Activated T-cell treated with anti-CD3 and anti-CD28 coated beads, Interleukin-2, amount 50 U/mL, for 4 hours (primary cell): ENCODE measurements around the gene IPCEF1. TPM values are rescaled to one million over a fixed set of nuclear protein-coding genes. Genes with fewer than 3 reads are reported as not detected.

Experiments
- ATAC-seq, 2 donors: fragments of 200-7000 bp; cut with Tn5 transposase; one replicate each; pipeline ENCODE4 v1.10.0; 2021
- DNase-seq: peaks from one replicate; pipeline ENCODE4 v3.0.0-alpha.2; 2020
- H3K27me3 Mint-ChIP-seq: one replicate; pipeline ENCODE4 v1.8.0; 2021; ENCODE audit warnings: low read depth, mixed read lengths
- H3K36me3 Mint-ChIP-seq: one replicate; pipeline ENCODE4 v1.8.0; 2022; ENCODE audit warnings: mixed read lengths; ENCODE audit not compliant: insufficient read depth
- H3K4me1 Mint-ChIP-seq: one replicate; pipeline ENCODE4 v1.8.0; 2021; ENCODE audit warnings: low read depth, mixed read lengths
- H3K4me3 Mint-ChIP-seq: one replicate; pipeline ENCODE4 v1.8.0; 2021; ENCODE audit warnings: mild to moderate bottlenecking, moderate library complexity, mixed read lengths
- H3K9me3 Mint-ChIP-seq: one replicate; pipeline ENCODE4 v1.8.0; 2021; ENCODE audit warnings: mixed read lengths
- total RNA-seq, 3 donors: library from RNA; stranded (reverse); gene quantifications; one replicate each; pipeline ENCODE4 v1.2.1, GENCODE V29; 2021

Gene IPCEF1
- total RNA-seq, 3 donors from 2014 or later, result 7.5 to 13.5 (median 9.7) TPM

DNA sequence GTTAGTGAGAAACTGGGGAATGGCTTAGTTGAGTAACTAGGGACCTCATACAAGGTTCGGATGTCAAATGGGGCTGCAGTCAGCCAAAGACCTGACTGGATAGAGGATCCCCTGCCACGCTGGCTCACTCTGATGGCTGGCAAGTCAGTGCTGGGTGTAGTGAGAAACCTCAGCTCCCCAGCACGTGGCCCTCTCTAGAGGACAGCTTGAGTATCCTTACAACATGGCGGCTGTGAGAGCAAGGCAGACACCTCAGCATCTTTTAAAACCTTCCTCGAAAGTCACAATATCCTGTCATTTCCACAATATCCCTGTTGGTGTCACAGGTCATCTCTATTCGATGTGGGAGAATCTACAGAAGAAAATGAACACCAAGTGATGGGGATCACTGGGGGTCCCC lies 26.7 kb upstream of the IPCEF1 start:
- H3K4me1 Mint-ChIP-seq, result no peaks in the 10 kb centered on the region
- ATAC-seq, result no peak
- peaks cover 7% of the 10 kb centered on the region for H3K9me3 Mint-ChIP-seq
- no peak overlapping the region for H3K4me3 Mint-ChIP-seq
- DNase-seq, result no peak
- no peaks in the 10 kb centered on the region for H3K36me3 Mint-ChIP-seq
- H3K27me3 Mint-ChIP-seq, result peaks cover 9% of the 10 kb centered on the region

DNA sequence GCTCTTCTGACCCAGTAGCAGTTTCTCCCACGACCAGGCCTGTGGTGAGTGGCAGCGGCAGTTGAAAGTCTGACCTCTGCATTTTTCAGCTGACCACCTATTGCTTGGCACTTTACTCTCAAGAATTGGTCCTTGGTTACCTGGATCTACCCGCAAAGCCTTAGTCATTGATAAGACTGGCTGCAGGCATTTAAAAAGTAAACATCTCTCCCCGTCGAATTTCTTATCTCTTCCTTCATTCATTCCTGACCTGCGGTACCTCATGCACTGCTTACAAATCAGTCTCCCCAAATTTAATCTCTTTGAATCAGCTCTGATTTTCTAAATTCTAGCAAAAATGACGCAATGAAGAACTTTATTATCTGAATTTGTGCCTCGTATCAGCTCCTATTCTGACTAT lies 26.1 kb upstream of the IPCEF1 start:
- H3K4me3 Mint-ChIP-seq, result no peak overlapping the region
- H3K36me3 Mint-ChIP-seq, result no peaks in the 10 kb centered on the region
- H3K4me1 Mint-ChIP-seq, result no peaks in the 10 kb centered on the region
- ATAC-seq (no peak), DNase-seq (no peak)
- peaks cover 7% of the 10 kb centered on the region for H3K9me3 Mint-ChIP-seq
- H3K27me3 Mint-ChIP-seq, result peaks cover 11% of the 10 kb centered on the region

DNA sequence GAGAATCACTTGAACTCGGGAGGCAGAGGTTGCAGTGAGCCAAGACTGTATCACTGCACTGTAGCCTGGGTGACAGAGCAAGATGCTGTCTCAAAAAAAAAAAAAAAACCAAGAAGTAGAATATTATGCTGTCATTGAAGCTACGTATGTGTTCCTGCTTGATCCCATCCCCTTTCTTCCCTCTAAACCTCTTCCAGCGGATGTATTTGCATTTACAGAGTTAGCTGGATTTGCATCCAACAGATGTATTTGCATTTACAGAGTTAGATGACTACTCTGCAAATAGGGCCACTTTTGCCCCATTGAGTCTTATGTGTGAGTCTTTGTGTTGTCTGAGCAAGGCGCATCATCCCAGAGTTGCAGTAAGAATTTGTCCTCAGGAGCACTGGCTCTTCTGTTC lies 24.9 kb upstream of the IPCEF1 start:
- Mint-ChIP-seq H3K4me1 (no peaks in the 10 kb centered on the region), H3K9me3 (peaks cover 7% of the 10 kb centered on the region), H3K36me3 (no peaks in the 10 kb centered on the region), H3K4me3 (no peak overlapping the region), H3K27me3 (peaks cover 6% of the 10 kb centered on the region)
- DNase-seq (no peak), ATAC-seq (no peak)

DNA sequence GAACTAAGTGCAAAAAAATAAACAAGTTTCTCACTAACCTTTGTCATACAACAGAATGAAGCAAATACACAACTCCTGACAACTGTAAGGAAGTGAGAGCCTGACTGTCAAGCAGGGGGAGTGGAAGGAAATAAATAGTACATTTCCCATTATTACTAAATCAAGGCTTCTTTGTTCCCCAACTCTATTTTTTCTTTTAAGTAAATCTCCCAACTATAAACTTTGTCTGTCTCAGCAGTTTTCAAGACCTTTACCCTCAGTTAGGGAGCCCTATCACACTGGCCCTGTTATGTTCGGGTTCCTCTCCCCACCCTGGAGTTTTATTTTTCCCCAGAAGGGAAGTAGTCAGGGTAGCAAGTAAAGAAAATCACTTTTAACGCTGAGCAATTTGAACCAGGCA lies 24.1 kb upstream of the IPCEF1 start:
- no peaks in the 10 kb centered on the region for H3K36me3 Mint-ChIP-seq
- no peaks in the 10 kb centered on the region for H3K4me1 Mint-ChIP-seq

DNA sequence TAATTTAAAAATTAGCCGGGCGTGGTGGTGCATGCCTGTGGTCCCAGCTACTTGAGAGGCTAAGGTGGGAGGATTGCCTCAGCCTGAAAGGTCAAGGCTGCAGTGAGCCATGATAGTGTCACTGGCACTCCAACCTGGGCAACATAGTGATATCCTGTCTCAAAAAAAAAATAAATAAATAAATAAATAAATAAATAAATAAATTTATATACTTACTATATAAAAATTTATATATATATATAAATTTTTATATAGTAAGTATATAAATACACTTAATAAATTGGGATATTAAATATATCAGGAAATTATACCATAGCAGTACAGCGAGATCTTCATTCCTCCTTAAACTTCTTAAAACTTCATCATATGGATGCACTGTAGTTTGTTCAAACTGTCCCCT lies 23.0 kb upstream of the IPCEF1 start:
- peaks cover 7% of the 10 kb centered on the region for H3K9me3 Mint-ChIP-seq
- ATAC-seq, result no peak
- H3K4me1 Mint-ChIP-seq, result no peaks in the 10 kb centered on the region
- DNase-seq, result no peak
- peaks cover 3% of the 10 kb centered on the region for H3K27me3 Mint-ChIP-seq
- H3K4me3 Mint-ChIP-seq, result no peak overlapping the region
- no peaks in the 10 kb centered on the region for H3K36me3 Mint-ChIP-seq

More for the DNA sequence above, 24.1 kb upstream of the IPCEF1 start:
- Mint-ChIP-seq H3K27me3 (peaks cover 3% of the 10 kb centered on the region), H3K4me3 (no peak overlapping the region), H3K9me3 (peaks cover 7% of the 10 kb centered on the region)
- ATAC-seq, result no peak
- no peak for DNase-seq

DNA sequence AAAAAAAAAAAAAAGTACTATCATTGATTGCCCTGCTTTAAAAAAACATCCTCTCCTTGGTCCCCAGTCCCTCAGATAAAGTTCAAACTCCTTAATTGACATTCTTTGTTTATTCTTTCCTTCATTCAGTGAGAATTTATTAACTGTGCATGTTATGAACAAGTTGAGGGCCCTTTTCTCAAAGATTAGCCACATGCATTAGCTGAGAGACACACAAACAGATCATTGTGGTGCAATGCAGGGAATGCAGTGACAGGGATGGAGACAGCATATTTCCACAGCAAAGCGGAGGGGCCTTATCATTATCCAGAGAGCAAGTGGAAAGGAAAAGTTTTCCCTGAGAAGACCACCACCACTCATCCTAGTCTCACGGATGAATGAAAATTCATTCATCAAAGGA lies 21.9 kb upstream of the IPCEF1 start:
- Mint-ChIP-seq H3K4me1 (no peaks in the 10 kb centered on the region), H3K36me3 (no peaks in the 10 kb centered on the region), H3K27me3 (peaks cover 3% of the 10 kb centered on the region), H3K9me3 (peaks cover 7% of the 10 kb centered on the region), H3K4me3 (no peak overlapping the region)
- DNase-seq, result no peak
- no peak for ATAC-seq

DNA sequence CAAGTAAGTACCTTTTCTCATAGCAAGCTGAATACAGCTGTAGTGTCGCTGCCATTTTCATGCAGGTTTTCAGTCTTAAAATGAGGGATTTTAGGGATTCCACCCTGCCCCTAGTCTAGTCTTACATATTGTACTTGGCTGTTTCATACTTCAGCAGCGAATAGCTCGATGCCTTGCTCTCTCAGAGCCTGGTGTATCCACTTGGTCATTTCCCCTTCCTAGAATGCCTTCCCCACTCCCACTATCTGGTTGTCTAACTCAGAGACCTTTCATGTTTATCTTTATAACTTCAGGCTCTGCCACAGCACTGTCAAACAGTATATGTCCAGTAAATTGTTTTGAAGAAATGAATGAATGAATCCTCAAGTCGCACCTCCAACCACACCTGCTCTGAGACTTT lies 21.1 kb upstream of the IPCEF1 start:
- peaks cover under 1% of the 10 kb centered on the region for H3K9me3 Mint-ChIP-seq
- ATAC-seq (no peak), DNase-seq (no peak)
- H3K36me3 Mint-ChIP-seq, result no peaks in the 10 kb centered on the region
- peaks cover 3% of the 10 kb centered on the region for H3K27me3 Mint-ChIP-seq
- no peaks in the 10 kb centered on the region for H3K4me1 Mint-ChIP-seq
- H3K4me3 Mint-ChIP-seq, result no peak overlapping the region

DNA sequence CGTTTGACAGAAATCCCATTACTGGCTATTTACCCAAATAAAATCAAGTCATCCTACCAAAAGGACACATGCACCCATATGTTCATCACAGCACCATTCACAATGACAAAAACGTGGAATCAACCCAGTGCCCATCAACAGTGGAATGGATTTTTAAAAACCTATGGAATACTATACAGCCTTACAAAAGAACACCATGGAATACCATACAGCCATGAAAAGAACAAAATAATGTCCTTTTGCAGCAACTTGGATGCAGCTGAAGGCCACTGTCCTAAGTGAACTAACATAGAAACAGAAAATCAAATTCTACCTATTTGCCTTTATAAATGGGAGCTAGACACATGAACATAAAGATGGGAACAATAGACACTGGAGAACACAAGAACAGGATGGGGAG lies 17.4 kb upstream of the IPCEF1 start:
- Mint-ChIP-seq H3K36me3 (no peaks in the 10 kb centered on the region), H3K4me1 (no peaks in the 10 kb centered on the region), H3K4me3 (no peak overlapping the region), H3K27me3 (peaks cover 6% of the 10 kb centered on the region), H3K9me3 (no peaks in the 10 kb centered on the region)
- DNase-seq (no peak), ATAC-seq (no peak)

DNA sequence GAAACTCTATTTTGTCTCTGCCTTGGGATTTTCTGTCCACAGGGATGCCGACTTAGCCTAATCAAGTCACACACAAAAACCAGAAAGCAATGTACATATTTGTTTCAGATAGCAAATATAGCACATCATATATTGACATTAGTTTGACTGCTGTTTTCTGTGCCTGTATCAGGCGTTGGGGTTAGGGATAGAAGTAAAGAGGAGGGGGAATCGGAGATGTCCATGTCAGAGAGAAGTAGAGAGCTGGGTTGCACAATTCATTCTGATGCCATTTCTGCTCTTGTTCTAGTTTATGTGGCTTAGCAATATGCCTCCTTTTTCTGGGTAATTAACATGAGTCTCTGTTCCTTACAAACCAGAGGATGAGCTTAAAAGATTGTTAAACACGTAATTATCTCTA lies 14.7 kb upstream of the IPCEF1 start:
- DNase-seq (no peak), ATAC-seq (no peak)
- peaks cover 3% of the 10 kb centered on the region for H3K27me3 Mint-ChIP-seq
- no peak overlapping the region for H3K4me3 Mint-ChIP-seq
- no peaks in the 10 kb centered on the region for H3K36me3 Mint-ChIP-seq
- H3K4me1 Mint-ChIP-seq, result no peaks in the 10 kb centered on the region
- H3K9me3 Mint-ChIP-seq, result no peaks in the 10 kb centered on the region

DNA sequence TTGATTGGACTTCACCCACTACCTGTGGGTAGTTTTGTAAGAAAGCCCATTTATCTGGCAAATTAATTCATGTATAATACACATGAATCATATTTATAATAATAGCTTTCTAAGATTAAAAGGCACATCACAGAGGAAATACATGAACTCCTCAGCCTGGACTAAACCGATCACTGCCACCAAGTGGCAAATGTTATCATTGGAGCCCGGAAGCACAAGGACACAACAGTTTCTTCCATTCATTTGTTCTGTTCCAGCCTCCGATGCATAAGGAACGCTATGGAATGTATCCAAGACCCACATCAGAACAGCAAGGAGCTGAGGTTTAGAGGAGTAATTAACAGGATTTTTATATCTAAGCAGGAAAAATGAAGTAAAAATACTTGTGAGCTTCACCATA lies 13.9 kb upstream of the IPCEF1 start:
- no peaks in the 10 kb centered on the region for H3K9me3 Mint-ChIP-seq
- H3K4me3 Mint-ChIP-seq, result no peak overlapping the region
- no peak for DNase-seq
- no peaks in the 10 kb centered on the region for H3K36me3 Mint-ChIP-seq
- peaks cover 3% of the 10 kb centered on the region for H3K27me3 Mint-ChIP-seq
- ATAC-seq, result no peak
- H3K4me1 Mint-ChIP-seq, result no peaks in the 10 kb centered on the region

DNA sequence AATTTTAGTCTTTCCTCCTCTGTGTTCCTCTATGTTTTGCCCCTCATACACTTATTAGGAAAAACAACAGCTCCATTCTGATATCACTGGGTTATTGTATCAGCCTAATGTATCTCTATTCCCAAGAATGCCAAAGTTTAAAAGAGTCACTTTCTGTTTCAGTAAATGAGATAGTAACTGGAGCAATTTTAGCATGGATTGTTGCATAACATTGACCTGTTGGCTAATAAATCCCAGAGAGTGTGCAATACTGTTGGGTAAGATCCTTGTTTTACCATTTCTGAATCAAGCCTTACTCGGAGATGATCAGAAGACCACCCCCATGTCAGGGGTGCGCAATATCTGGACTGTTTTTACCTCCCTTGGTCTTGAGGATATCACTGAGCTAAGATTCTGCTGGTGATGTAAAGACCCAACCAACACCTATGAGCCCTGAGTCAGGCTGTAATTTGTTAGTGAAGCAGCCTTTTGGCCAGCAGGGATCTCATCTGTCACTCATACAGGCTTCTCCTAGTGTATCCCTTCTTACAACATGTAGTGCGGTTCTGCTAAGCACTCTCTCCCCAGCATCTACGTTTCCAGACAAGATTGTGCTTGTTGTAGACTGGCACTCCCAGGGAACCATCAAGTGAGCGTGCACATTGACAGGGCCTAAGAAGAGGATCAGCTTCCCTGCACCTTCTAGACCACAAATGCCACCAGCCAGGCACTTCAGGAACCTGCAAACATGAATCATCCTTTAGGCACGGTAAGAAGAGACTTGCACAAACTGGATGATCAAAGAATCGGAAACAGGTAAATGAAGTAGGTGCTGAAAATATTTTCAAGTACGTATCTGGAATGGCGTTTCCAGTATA lies 11.5 kb upstream of the IPCEF1 start:
- Mint-ChIP-seq H3K4me3 (no peak overlapping the region), H3K4me1 (no peaks in the 10 kb centered on the region), H3K27me3 (peaks cover 3% of the 10 kb centered on the region), H3K9me3 (no peaks in the 10 kb centered on the region), H3K36me3 (no peaks in the 10 kb centered on the region)
- no peak for DNase-seq
- ATAC-seq, result peak in 1 of 2 donors; percentile 46

DNA sequence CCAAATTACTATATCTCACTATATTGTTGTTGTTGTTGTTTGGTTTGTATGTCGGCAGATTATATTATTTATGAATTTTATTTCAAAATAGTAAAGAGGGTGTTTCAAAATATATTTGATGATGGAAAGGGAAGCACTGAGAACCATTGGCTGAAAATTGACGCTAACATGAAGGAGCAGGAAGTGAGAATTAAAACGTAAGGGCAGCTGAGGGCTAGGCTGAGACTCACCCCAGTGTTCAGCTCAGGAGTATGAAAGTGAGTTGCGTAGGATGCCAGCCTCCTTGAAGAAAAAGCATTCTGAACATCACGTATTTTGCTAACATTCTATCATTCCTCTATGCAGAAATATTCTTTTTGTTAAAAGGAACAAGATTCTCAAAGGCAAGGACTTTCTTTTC lies 10.7 kb upstream of the IPCEF1 start:
- DNase-seq (no peak), ATAC-seq (no peak)
- H3K9me3 Mint-ChIP-seq, result no peaks in the 10 kb centered on the region
- H3K4me3 Mint-ChIP-seq, result no peak overlapping the region
- no peaks in the 10 kb centered on the region for H3K4me1 Mint-ChIP-seq
- no peaks in the 10 kb centered on the region for H3K36me3 Mint-ChIP-seq
- peaks cover 3% of the 10 kb centered on the region for H3K27me3 Mint-ChIP-seq

DNA sequence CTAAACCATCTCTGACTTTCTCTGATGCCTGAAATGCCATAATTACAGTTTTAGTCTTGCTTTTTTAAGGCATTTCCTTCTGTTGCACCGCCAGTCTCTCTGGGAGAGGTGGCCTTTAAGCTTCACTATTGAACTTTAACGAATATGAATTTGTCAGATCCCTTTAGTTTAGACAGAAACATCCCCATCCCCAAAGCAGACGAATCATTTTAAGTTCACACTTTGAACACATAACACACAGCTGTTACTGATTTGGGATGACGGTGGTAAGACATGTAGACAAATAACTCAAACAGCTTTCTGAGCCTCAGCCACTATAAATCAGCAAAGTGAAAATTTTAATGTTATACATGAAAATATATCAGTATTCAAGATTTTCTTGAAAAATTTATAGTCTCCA lies 7.2 kb upstream of the IPCEF1 start:
- Mint-ChIP-seq H3K27me3 (peaks cover 4% of the 10 kb centered on the region), H3K36me3 (no peaks in the 10 kb centered on the region), H3K4me3 (no peak overlapping the region), H3K4me1 (peaks cover 14% of the 10 kb centered on the region), H3K9me3 (no peaks in the 10 kb centered on the region)
- DNase-seq (no peak), ATAC-seq (no peak)

DNA sequence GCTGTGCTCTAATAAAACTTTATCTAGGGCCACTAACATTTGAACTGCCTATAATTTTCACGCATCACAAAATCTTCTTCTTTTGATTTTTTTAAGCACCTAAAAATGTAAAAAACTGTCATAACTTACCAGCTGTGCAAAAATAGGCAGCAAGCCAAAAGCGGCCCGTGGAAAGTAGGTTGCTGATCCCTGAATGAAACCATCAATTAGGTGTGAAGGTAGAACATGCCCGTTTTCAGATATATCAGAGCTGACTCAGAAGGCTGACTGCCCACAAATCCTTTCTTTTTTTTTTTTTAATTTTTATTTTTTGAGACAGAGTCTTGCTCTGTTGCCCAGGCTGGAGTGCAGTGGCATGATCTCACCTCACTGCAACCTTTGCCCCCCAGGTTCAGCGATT lies 4.9 kb upstream of the IPCEF1 start:
- no peak for DNase-seq
- no peak overlapping the region for H3K4me3 Mint-ChIP-seq
- H3K4me1 Mint-ChIP-seq, result peaks cover 17% of the 10 kb centered on the region
- no peaks in the 10 kb centered on the region for H3K36me3 Mint-ChIP-seq
- no peak for ATAC-seq
- no peaks in the 10 kb centered on the region for H3K9me3 Mint-ChIP-seq
- H3K27me3 Mint-ChIP-seq, result peaks cover 9% of the 10 kb centered on the region

DNA sequence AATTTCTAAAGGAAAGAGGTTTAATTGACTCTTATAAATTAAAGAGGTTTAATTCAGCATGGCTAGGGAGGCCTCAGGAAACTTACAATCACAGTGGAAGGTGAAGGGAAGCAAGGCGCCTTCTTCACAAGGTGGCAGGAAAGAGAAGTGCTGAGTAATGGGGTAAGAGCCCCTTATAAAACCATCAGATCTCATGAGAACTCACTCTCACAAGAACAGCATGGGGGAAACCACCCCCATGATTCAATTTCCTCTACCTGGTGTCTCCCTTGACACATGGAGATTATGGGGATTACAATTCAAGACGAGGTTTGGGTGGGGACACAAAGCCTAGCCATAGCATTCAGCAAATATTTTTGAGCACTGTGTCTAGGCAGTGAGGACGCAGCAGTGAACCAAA lies 3.9 kb upstream of the IPCEF1 start:
- ATAC-seq (no peak), DNase-seq (no peak)
- Mint-ChIP-seq H3K4me3 (no peak overlapping the region), H3K4me1 (peaks cover 19% of the 10 kb centered on the region), H3K36me3 (no peaks in the 10 kb centered on the region), H3K27me3 (peaks cover 12% of the 10 kb centered on the region), H3K9me3 (no peaks in the 10 kb centered on the region)
